GM21786 (cell line): ENCODE measurements around the gene ACCS.

Experiments
- ATAC-seq: cut with Tn5 transposase; IDR thresholded peaks from one replicate; pipeline ENCODE4 v1.9.1; 2021; ENCODE audit not compliant: unreplicated experiment

Gene ACCS

DNA sequence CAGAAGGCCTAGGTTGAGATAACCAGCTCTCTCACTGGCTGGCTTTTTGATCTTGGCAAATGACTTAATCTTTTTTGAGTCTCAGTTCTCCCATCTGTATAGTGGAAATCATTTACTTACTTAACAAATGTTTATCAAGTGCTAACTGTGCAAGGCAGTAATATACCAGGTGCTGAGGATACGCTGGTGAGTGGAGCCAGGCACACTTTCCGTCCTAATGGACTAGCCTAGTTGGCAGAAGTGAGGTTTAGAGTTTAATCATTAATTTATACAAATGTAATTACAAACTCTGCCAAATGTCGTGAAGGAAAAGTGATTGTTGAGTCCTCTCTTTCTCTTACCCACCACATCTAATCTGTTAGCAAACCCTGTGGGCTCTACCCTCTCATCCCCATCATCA, 62.7 kb downstream of the ACCS start:
- ATAC-seq = no peak

DNA sequence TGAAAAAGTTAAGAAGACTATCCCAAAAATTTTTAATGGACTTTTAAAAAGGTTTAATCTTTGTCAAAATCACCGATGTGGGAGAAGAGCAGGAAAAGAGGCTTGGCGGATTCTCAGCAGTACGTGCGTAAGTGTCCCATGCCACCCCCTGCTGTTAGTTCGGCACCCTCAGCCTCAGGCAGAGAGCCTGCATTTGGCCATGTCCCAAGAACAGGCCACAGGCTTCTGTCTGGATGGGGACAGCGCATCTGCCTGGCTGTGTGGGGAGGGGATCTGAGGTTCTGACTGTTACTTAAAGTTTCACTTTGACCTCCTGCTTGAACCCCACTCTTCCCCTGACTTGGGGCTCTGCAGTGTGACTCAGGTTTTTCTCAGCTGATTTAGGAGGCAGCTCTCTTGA, 64.7 kb downstream of the ACCS start:
- ATAC-seq = no peak

- no peak for ATAC-seq
Measured at GRCh38 chr11:44133335-44133946, 67.4 kb downstream of the ACCS start.
